ENCODE data around the gene KCNQ1OT1.

DNA sequence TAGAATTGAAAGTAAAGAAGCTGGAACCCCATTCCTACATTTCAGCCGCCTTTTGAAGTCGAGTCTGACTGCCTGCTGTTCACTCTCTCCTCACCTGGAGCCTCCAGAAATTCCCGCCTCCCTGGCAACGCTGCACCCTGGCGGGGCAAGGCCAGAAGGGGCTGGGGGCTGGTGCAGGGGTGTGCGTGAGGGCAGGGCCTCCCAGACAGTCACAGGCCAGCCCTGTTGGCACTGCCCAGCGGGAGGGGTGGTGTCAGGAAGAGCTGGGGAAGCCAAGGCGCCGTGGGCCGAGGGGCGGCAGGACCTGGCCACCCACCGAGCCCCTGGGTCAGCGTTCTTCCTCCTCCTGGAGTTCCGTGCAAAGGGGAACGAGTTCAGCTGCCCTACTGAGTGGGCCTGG, 123.2 kb downstream of the KCNQ1OT1 start:
- TF ChIP-seq, protein P1, sequence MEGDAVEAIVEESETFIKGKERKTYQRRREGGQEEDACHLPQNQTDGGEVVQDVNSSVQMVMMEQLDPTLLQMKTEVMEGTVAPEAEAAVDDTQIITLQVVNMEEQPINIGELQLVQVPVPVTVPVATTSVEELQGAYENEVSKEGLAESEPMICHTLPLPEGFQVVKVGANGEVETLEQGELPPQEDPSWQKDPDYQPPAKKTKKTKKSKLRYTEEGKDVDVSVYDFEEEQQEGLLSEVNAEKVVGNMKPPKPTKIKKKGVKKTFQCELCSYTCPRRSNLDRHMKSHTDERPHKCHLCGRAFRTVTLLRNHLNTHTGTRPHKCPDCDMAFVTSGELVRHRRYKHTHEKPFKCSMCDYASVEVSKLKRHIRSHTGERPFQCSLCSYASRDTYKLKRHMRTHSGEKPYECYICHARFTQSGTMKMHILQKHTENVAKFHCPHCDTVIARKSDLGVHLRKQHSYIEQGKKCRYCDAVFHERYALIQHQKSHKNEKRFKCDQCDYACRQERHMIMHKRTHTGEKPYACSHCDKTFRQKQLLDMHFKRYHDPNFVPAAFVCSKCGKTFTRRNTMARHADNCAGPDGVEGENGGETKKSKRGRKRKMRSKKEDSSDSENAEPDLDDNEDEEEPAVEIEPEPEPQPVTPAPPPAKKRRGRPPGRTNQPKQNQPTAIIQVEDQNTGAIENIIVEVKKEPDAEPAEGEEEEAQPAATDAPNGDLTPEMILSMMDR (IDR thresholded peaks at IDR 0.05; ENCODE audit: low read depth, low read length), result no peak
- TF ChIP-seq POLR2A (IDR thresholded peaks at IDR 0.05; ENCODE audit: extremely low read depth, insufficient read length), result no peak
- TF ChIP-seq MYC (IDR thresholded peaks at IDR 0.05; ENCODE audit: low read depth, low read length), result no peak
- TF ChIP-seq, protein P2, sequence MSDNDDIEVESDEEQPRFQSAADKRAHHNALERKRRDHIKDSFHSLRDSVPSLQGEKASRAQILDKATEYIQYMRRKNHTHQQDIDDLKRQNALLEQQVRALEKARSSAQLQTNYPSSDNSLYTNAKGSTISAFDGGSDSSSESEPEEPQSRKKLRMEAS (IDR thresholded peaks at IDR 0.05; ENCODE audit: low read depth, low read length), result no peak
